GM19455 (cell line): Measurements from ENCODE around the gene ZNF423.

Experiments
- ATAC-seq: cut with Tn5 transposase; IDR thresholded peaks from one replicate; pipeline ENCODE4 v1.9.1; 2021; ENCODE audit not compliant: unreplicated experiment

ZNF423 gene

GRCh38 chr16:49467540-49468372, 388.2 kb downstream of the ZNF423 start:
- ATAC-seq: no peak

- no peak for ATAC-seq
Measured at GRCh38 chr16:49466881-49467280, 389.0 kb downstream of the ZNF423 start.

- no peak for ATAC-seq
Measured at GRCh38 chr16:49466529-49466831, 389.4 kb downstream of the ZNF423 start.

- no peak for ATAC-seq
Measured at GRCh38 chr16:49465661-49466528, 390.0 kb downstream of the ZNF423 start.

GRCh38 chr16:49464877-49465504, 390.9 kb downstream of the ZNF423 start:
- no peak for ATAC-seq

GRCh38 chr16:49464093-49464492, 391.8 kb downstream of the ZNF423 start:
- no peak for ATAC-seq

GRCh38 chr16:49463529-49463928, 392.4 kb downstream of the ZNF423 start:
- ATAC-seq: peak; percentile 94

- ATAC-seq: peak; percentile 15
Measured at GRCh38 chr16:49462989-49463371, 392.9 kb downstream of the ZNF423 start.

- no peak for ATAC-seq
Measured at GRCh38 chr16:49462362-49462988, 393.4 kb downstream of the ZNF423 start.

GRCh38 chr16:49461517-49461951, 394.4 kb downstream of the ZNF423 start:
- no peak for ATAC-seq

- ATAC-seq: no peak
Measured at GRCh38 chr16:49460786-49461470, 395.0 kb downstream of the ZNF423 start.

GRCh38 chr16:49459953-49460735, 395.8 kb downstream of the ZNF423 start:
- ATAC-seq: no peak

GRCh38 chr16:49458656-49459445, 397.1 kb downstream of the ZNF423 start:
- no peak for ATAC-seq

- no peak for ATAC-seq
Measured at GRCh38 chr16:49458243-49458642, 397.7 kb downstream of the ZNF423 start.

- no peak for ATAC-seq
Measured at GRCh38 chr16:49457196-49457595, 398.7 kb downstream of the ZNF423 start.

- ATAC-seq: no peak
Measured at GRCh38 chr16:49456763-49457162, 399.1 kb downstream of the ZNF423 start.

GRCh38 chr16:49455991-49456745, 399.7 kb downstream of the ZNF423 start:
- ATAC-seq: no peak
